HG03571 (cell line): Measurements from ENCODE around the gene TFDP1.

Source experiments
- ATAC-seq: cut with Tn5 transposase; IDR thresholded peaks from one replicate; pipeline ENCODE4 v1.9.1; 2021; ENCODE audit not compliant: unreplicated experiment

The TFDP1 gene

GRCh38 chr13:113644800-113645199 is 60.2 kb downstream of the TFDP1 start:
- ATAC-seq = no peak

- no peak for ATAC-seq
These were observed 60.8 kb downstream of the TFDP1 start for GRCh38 chr13:113645329-113645728.

- no peak for ATAC-seq
These were observed 61.8 kb downstream of the TFDP1 start for GRCh38 chr13:113646376-113646775.

GRCh38 chr13:113646921-113647340 is 62.4 kb downstream of the TFDP1 start:
- no peak for ATAC-seq

GRCh38 chr13:113647351-113648215 is 63.0 kb downstream of the TFDP1 start:
- ATAC-seq = no peak

- no peak for ATAC-seq
These were observed 63.7 kb downstream of the TFDP1 start for GRCh38 chr13:113648216-113648610.

GRCh38 chr13:113649212-113649611 is 64.7 kb downstream of the TFDP1 start:
- ATAC-seq = no peak

- ATAC-seq = no peak
These were observed 65.7 kb downstream of the TFDP1 start for GRCh38 chr13:113650275-113650674.

- no peak for ATAC-seq
These were observed 66.2 kb downstream of the TFDP1 start for GRCh38 chr13:113650731-113651148.

- ATAC-seq = no peak
These were observed 67.2 kb downstream of the TFDP1 start for GRCh38 chr13:113651511-113652403.

- ATAC-seq = no peak
These were observed 68.1 kb downstream of the TFDP1 start for GRCh38 chr13:113652404-113653263.

- ATAC-seq = no peak
These were observed 69.0 kb downstream of the TFDP1 start for GRCh38 chr13:113653264-113654174.

GRCh38 chr13:113654175-113654560 is 69.6 kb downstream of the TFDP1 start:
- no peak for ATAC-seq

GRCh38 chr13:113654591-113655345 is 70.2 kb downstream of the TFDP1 start:
- ATAC-seq = no peak

GRCh38 chr13:113655346-113656002 is 70.9 kb downstream of the TFDP1 start:
- no peak for ATAC-seq

- ATAC-seq = no peak
These were observed 71.5 kb downstream of the TFDP1 start for GRCh38 chr13:113656003-113656588.

GRCh38 chr13:113656831-113657671 is 72.5 kb downstream of the TFDP1 start:
- no peak for ATAC-seq
